EH (cell line): ENCODE results near the gene CSTF3.
A peak's percentile ranks its signal among the peaks of the same experiment; 100 is the strongest.
"Not testable (repeated sequence)": the region's sequence is repeated elsewhere in the genome, so short reads cannot be mapped to it uniquely, and the experiment has no call there.

ENCODE experiments used
- DNase-seq: peaks from one replicate; pipeline ENCODE4 v3.0.0-alpha.2; 2015; ENCODE audit warnings: low read depth

The CSTF3 gene

GRCh38 chr11:33086017-33086416 is 75.3 kb downstream of the CSTF3 start:
- no peak for DNase-seq

- DNase-seq: no peak
These were observed 77.4 kb downstream of the CSTF3 start for GRCh38 chr11:33083918-33084317.

GRCh38 chr11:33072465-33072864 is 88.8 kb downstream of the CSTF3 start:
- no peak for DNase-seq

GRCh38 chr11:33068611-33069340 is 92.5 kb downstream of the CSTF3 start:
- no peak for DNase-seq

- no peak for DNase-seq
These were observed 94.0 kb downstream of the CSTF3 start for GRCh38 chr11:33067294-33067693.

- DNase-seq: peak; percentile 69
These were observed 95.7 kb downstream of the CSTF3 start for GRCh38 chr11:33065445-33066178.

- no peak for DNase-seq
These were observed 96.4 kb downstream of the CSTF3 start for GRCh38 chr11:33064866-33065265.

- no peak for DNase-seq
These were observed 97.1 kb downstream of the CSTF3 start for GRCh38 chr11:33064033-33064825.

- peak; percentile 59 for DNase-seq
These were observed 97.9 kb downstream of the CSTF3 start for GRCh38 chr11:33063326-33063881.

GRCh38 chr11:33062137-33062536 is 99.1 kb downstream of the CSTF3 start:
- peak; percentile 18 for DNase-seq

GRCh38 chr11:33060271-33060670 is 101.0 kb downstream of the CSTF3 start:
- DNase-seq: no peak

GRCh38 chr11:33059331-33060007 is 101.8 kb downstream of the CSTF3 start:
- no peak for DNase-seq

- no peak for DNase-seq
These were observed 104.0 kb downstream of the CSTF3 start for GRCh38 chr11:33057284-33057683.

GRCh38 chr11:33055375-33055774 is 105.9 kb downstream of the CSTF3 start:
- DNase-seq: no peak

GRCh38 chr11:33052231-33052630 is 109.0 kb downstream of the CSTF3 start:
- no peak for DNase-seq

GRCh38 chr11:33049565-33050408 is 111.5 kb downstream of the CSTF3 start:
- DNase-seq: not testable (repeated sequence)

GRCh38 chr11:33048701-33049100 is 112.6 kb downstream of the CSTF3 start:
- not testable (repeated sequence) for DNase-seq

GRCh38 chr11:33045551-33046255 is 115.6 kb downstream of the CSTF3 start:
- peak; percentile 56 for DNase-seq

- DNase-seq: peak; percentile 87
These were observed 117.0 kb downstream of the CSTF3 start for GRCh38 chr11:33044285-33044756.

GRCh38 chr11:33043221-33043830 is 118.0 kb downstream of the CSTF3 start:
- DNase-seq: peak; percentile 80
